Caco-2 (cell line): ENCODE measurements around the gene TMEM170B. TPM values are rescaled to one million over a fixed set of nuclear protein-coding genes. Genes with fewer than 3 reads are reported as not detected.

Experiments
- BruUV-seq: library from RNA; stranded (reverse); fragments of 400-500 nt; replicated peaks from 2 replicates; lab custom pipeline; 2021; lab: Mats Ljungman, UMichigan
- CTCF ChIA-PET: fragments of 300-600 bp; sonication (Branson Sonifier 250); formaldehyde crosslinking; loops from one replicate; lab custom pipeline; 2022; ENCODE audit warnings: antibody characterized with exemption; lab: Charles Lee
- POLR2A ChIA-PET: fragments of 300-600 bp; sonication (Branson Sonifier 250); formaldehyde crosslinking; loops from one replicate; lab custom pipeline; 2022; ENCODE audit warnings: antibody characterized with exemption; lab: Charles Lee
- DNase-seq, 2 experiments: peaks; one replicate each; pipeline versions ENCODE4 v3.0.0 to v3.0.0-alpha.2; 2020 to 2022
- H3K27me3 ChIP-seq: replicated peaks from 2 replicates; pipeline ENCODE4 v1.6.0; 2011; ENCODE audit warnings: low read length; ENCODE audit not compliant: control insufficient read depth, insufficient read depth
- H3K36me3 ChIP-seq: 2 replicates; pipeline ENCODE4 v1.5.1; 2011; ENCODE audit warnings: low read length; ENCODE audit not compliant: control insufficient read depth, insufficient read depth
- H3K4me1 ChIP-seq: fragments of 250-450 bp; sonication (Bioruptor Pico); 2 replicates; pipeline ENCODE4 v1.5.1; 2020; ENCODE audit warnings: mild to moderate bottlenecking
- H3K4me3 ChIP-seq: 2 replicates; pipeline ENCODE4 v1.5.1; 2011; ENCODE audit warnings: low read depth, mild to moderate bottlenecking, control low read depth, low read length
- H3K9me3 ChIP-seq: fragments of 250-450 bp; sonication (Bioruptor Pico); 2 replicates; pipeline ENCODE4 v1.5.1; 2020; ENCODE audit warnings: mild to moderate bottlenecking, moderate library complexity
- H3K27ac Mint-ChIP-seq: one replicate; pipeline ENCODE4 v1.8.0; 2022; ENCODE audit warnings: mixed read lengths; ENCODE audit not compliant: unreplicated experiment
- H3K27me3 Mint-ChIP-seq: one replicate; pipeline ENCODE4 v1.8.0; 2022; ENCODE audit warnings: mixed read lengths; ENCODE audit not compliant: insufficient read depth, unreplicated experiment
- H3K36me3 Mint-ChIP-seq: one replicate; pipeline ENCODE4 v1.8.0; 2022; ENCODE audit warnings: mild to moderate bottlenecking, mixed read lengths; ENCODE audit not compliant: insufficient read depth, unreplicated experiment
- H3K4me1 Mint-ChIP-seq: one replicate; pipeline ENCODE4 v1.8.0; 2022; ENCODE audit warnings: low read depth, mixed read lengths; ENCODE audit not compliant: unreplicated experiment
- H3K4me3 Mint-ChIP-seq: one replicate; pipeline ENCODE4 v1.8.0; 2022; ENCODE audit warnings: mild to moderate bottlenecking, moderate library complexity, mixed read lengths; ENCODE audit not compliant: unreplicated experiment
- H3K9me3 Mint-ChIP-seq: one replicate; pipeline ENCODE4 v1.8.0; 2022; ENCODE audit warnings: mixed read lengths; ENCODE audit not compliant: unreplicated experiment
- intact Hi-C: fragments of 100-400 bp; cut with micrococcal nuclease; formaldehyde crosslinking; loops from one replicate; pipeline ENCODE4 v1.10.0; 2022; ENCODE audit not compliant: unreplicated experiment
- total RNA-seq: library from RNA; stranded (reverse); gene quantifications from 2 replicates; pipeline ENCODE4 v1.2.3, GENCODE V29; 2022
- TF ChIP-seq, protein P1 (sequence below), 2 experiments: fragments of 200-600 bp in 1 of 2; IDR thresholded peaks; 1 replicate in 1 of 2; 2 replicates in 1 of 2; pipeline versions ENCODE4 v1.5.1 to v1.8.0; 2011 to 2022; ENCODE audit warnings: antibody characterized with exemption in 1 of 2, control low read depth in 1 of 2, inconsistent platforms in 1 of 2, low read depth in 1 of 2, low read length in 1 of 2, mild to moderate bottlenecking in 1 of 2, moderate library complexity in 1 of 2; ENCODE audit not compliant: insufficient read depth in 1 of 2, severe bottlenecking in 1 of 2, unreplicated experiment in 1 of 2

TMEM170B gene
- total RNA-seq, 1 experiment from 2014 or later, result 4.0 TPM

DNA sequence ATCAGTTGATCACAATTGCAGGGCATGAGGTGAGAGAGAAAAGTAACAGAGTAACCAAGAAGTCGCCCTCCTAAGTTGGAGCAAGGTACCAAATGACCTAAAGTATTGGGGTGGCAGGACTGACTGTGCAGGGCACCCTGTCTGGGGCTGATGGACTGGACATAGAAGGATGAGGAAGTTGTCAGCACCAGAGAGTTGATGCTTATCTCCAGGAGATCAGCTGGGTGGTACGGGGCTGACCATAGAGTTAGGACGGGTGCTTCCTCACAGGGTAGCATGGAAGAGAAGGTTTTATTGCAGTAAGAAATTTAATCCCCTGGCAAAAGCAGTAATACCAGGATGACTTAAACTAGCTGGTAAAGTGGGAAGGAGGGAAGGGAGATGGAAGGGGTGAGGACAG is 66.7 kb downstream of the TMEM170B start:
- H3K36me3 Mint-ChIP-seq, result peaks cover 4% of the 10 kb centered on the region
- no peaks in the 10 kb centered on the region for H3K36me3 ChIP-seq
- H3K27ac Mint-ChIP-seq, result no peak overlapping the region
- H3K27me3 Mint-ChIP-seq, result no peaks in the 10 kb centered on the region
- H3K4me3 Mint-ChIP-seq, result no peak overlapping the region
- no peaks in the 10 kb centered on the region; the same call in 1 of the 2 replicates for H3K9me3 ChIP-seq
- ChIA-PET CTCF (interaction anchor here (0.7 kb wide), 1 partner anchor 18 kb away, joined by 3 read pairs; no protein-coding TSS in a partner anchor), POLR2A (no interaction called here)
- DNase-seq, result no peak
- intact Hi-C loops, result no loop called here
- TF ChIP-seq, protein P1, sequence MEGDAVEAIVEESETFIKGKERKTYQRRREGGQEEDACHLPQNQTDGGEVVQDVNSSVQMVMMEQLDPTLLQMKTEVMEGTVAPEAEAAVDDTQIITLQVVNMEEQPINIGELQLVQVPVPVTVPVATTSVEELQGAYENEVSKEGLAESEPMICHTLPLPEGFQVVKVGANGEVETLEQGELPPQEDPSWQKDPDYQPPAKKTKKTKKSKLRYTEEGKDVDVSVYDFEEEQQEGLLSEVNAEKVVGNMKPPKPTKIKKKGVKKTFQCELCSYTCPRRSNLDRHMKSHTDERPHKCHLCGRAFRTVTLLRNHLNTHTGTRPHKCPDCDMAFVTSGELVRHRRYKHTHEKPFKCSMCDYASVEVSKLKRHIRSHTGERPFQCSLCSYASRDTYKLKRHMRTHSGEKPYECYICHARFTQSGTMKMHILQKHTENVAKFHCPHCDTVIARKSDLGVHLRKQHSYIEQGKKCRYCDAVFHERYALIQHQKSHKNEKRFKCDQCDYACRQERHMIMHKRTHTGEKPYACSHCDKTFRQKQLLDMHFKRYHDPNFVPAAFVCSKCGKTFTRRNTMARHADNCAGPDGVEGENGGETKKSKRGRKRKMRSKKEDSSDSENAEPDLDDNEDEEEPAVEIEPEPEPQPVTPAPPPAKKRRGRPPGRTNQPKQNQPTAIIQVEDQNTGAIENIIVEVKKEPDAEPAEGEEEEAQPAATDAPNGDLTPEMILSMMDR (IDR thresholded peaks at IDR 0.05; ENCODE audit: insufficient read depth in 1 of 2, low read depth in 1 of 2, low read length in 1 of 2, severe bottlenecking in 1 of 2, unreplicated experiment in 1 of 2), result no peak
- H3K4me1 Mint-ChIP-seq, result peaks cover 54% of the 10 kb centered on the region
- peaks cover 69% of the 10 kb centered on the region for H3K4me1 ChIP-seq
- peaks cover 33% of the 10 kb centered on the region for H3K9me3 Mint-ChIP-seq
- no peak overlapping the region for H3K4me3 ChIP-seq
- H3K27me3 ChIP-seq, result no peaks in the 10 kb centered on the region
- BruUV-seq, result no TSS peak

DNA sequence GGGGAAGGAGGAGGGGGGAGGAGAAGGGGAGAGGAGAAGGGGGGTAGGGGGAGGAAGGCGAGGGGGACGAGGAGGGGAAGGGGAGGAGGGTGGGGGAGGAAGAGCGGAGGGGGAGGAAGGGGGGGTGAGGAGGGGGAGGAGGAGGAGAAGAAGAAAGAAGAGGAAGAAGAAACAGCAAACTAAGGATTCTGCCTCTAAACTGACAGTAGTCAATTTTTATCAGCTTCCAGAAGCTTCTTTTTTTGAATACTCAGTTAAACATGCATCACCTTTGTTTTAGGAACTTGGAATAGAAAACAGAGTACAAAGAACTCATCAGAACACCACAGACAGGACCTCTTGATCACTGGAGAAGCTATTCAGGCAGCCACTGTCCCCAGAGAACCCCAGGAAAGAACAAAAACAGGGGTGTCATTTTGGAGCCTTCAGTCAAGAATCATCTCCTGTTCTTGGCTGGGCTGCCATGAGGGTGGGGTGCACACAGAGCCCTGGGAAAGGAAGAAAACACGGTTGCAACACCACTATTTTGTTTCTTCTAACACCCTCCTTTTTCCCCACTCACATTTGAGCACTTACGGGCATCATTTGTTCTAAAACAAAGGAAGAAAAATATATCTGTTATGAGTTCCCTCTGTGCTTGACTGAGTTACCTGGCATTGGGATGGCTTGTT is 67.4 kb downstream of the TMEM170B start:
- ChIA-PET POLR2A (no interaction called here), CTCF (no interaction called here)
- Mint-ChIP-seq H3K4me1 (peaks cover 57% of the 10 kb centered on the region), H3K9me3 (peaks cover 33% of the 10 kb centered on the region), H3K27me3 (no peaks in the 10 kb centered on the region), H3K27ac (peak overlapping the region; percentile 19), H3K4me3 (no peak overlapping the region), H3K36me3 (peaks cover 4% of the 10 kb centered on the region)
- intact Hi-C loops, result no loop called here
- TF ChIP-seq, protein P1 (IDR thresholded peaks at IDR 0.05; ENCODE audit: insufficient read depth in 1 of 2, low read depth in 1 of 2, low read length in 1 of 2, severe bottlenecking in 1 of 2, unreplicated experiment in 1 of 2), result no peak
- BruUV-seq, result no TSS peak
- Histone ChIP-seq H3K36me3 (no peaks in the 10 kb centered on the region), H3K4me3 (no peak overlapping the region), H3K4me1 (peaks cover 69% of the 10 kb centered on the region), H3K27me3 (no peaks in the 10 kb centered on the region), H3K9me3 (no peaks in the 10 kb centered on the region; the same call in 1 of the 2 replicates)
- DNase-seq, result no peak

DNA sequence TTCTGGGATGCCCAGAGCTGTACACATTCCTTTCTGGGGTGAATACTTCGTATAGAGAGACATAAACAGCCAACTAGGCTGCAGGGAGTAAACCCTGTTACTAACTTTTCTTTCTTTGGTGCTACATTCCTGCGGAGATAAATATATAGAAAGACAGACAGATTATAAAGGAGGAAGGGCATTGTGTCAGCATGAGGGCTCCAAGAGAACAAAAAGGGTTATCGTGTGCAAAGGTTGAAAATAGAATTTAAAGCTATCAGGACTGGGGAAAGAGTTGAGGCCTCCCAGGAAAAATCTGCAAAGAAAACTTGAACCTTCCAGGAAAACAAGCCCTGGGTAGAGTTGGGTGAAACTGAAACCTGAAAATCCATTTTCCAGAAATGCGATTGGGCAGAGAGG is 68.0 kb downstream of the TMEM170B start:
- Mint-ChIP-seq H3K4me3 (no peak overlapping the region), H3K36me3 (peaks cover 4% of the 10 kb centered on the region), H3K27ac (peak overlapping the region; percentile 19), H3K4me1 (peaks cover 56% of the 10 kb centered on the region), H3K27me3 (no peaks in the 10 kb centered on the region), H3K9me3 (peaks cover 30% of the 10 kb centered on the region)
- no TSS peak for BruUV-seq
- ChIA-PET POLR2A (no interaction called here), CTCF (no interaction called here)
- Histone ChIP-seq H3K4me1 (peaks cover 69% of the 10 kb centered on the region), H3K4me3 (no peak overlapping the region), H3K27me3 (no peaks in the 10 kb centered on the region), H3K36me3 (no peaks in the 10 kb centered on the region), H3K9me3 (no peaks in the 10 kb centered on the region; the same call in 1 of the 2 replicates)
- DNase-seq, result no peak
- intact Hi-C loops, result no loop called here
- TF ChIP-seq, protein P1 (IDR thresholded peaks at IDR 0.05; ENCODE audit: insufficient read depth in 1 of 2, low read depth in 1 of 2, low read length in 1 of 2, severe bottlenecking in 1 of 2, unreplicated experiment in 1 of 2), result no peak
